ENCODE data around the gene MBD6. TPM values are rescaled to one million over a fixed set of nuclear protein-coding genes. Genes with fewer than 3 reads are reported as not detected.
"Not testable (repeated sequence)": the region's sequence is repeated elsewhere in the genome, so short reads cannot be mapped to it uniquely, and the experiment has no call there.

Gene MBD6
- total and polyA plus RNA-seq, 5 donors = 16.4 to 50.9 (median 37.6) TPM

DNA sequence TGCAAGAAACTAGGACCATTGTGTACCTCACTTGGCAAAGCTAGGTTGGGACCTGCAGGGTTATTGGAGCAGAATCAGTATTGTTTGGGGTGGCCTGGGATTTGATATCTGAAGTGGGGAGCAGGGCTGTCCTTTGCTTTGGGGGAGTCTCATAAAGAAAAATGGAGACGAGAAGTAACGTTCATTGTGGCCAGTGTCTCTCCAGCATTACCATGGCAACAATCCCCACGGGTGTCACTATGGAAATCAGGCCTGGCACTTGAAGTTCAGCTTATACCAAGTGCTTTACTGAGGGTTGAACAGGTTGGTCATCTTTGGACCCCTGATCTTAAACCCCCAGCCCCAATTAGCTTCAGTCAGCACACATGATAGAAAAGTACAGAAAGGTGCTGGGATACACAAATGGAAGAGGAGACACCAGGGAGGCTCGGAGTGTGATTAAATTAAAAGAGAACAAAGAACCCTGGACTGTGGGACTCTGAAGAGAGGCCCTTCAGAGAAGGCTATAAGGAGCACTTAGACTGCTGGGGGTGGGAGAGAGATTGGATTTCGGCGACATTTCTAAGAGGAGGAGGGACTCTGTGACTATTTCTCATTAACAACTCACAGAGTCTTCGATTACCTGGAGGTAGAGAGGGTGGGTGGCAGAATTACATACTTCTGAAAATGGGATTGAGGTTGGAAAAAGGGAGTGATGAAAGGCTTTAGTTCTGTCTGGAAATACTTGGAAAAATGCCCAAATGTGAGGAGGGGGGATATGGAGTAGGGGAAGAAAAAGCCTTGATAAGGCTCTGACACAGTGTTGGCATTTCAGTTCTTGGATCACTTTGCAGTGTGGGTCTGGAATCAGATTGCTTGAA is 30.9 kb downstream of the MBD6 start:
- no peaks in the 10 kb centered on the region for H3K27me3 ChIP-seq (ENCODE audit: control insufficient read depth, insufficient read depth)
- WGBS = 49% methylated on average over 7 of the region's 7 CpGs
- H3K4me1 ChIP-seq (ENCODE audit: control insufficient read depth, insufficient read depth, low read length) = no peaks in the 10 kb centered on the region
- no peak for ATAC-seq
- intact Hi-C loops (cut with DNase I) = no loop called here
- no peaks in the 10 kb centered on the region for H3K9me3 ChIP-seq (ENCODE audit: control insufficient read depth, low read length)
- no peak overlapping the region for H3K4me3 ChIP-seq (ENCODE audit: low read length)
- no peak overlapping the region for H3K27ac ChIP-seq (ENCODE audit: low read length)
- DNase-seq = no peak

DNA sequence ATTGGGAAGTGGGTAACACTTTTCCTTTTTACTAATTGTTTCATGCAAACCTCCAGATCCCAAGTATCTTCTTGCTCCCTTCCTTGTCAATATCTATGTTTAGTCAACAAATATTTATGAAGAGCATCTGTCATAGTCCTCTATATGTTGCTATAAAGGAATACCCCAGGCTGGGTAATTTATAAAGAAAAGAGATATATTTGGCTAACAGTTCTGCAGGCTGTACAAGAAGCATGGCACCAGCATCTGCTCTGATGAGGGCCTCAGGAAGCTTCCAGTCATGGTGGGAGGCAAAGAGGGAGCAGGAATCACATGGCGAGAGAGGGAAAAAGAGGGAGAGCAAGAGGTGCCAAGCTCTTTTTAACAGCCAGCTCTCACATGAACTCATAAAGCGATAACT is 31.8 kb downstream of the MBD6 start:
- 82% methylated on average over 2 of the region's 2 CpGs for WGBS

DNA sequence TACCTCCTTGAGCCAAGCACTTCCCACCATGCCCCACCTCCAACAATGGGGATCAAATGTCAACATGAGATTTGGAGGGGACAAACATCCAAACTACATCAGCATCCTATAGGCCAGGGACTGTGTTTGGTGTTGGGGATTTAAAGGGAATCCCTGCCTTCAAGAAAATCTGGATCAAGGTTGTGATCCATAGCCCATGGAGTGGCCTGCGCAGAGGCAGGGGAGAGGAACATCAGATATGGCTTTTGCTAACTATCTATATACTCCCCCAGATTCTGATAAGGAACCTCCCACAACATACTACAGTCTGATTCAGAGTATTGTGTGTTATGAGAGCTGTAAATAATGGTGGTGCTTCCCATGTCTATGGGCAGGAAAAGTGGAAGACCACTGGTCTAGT is 32.3 kb downstream of the MBD6 start:
- Histone ChIP-seq H3K9me3 (ENCODE audit: control insufficient read depth, low read length) (no peaks in the 10 kb centered on the region), H3K27me3 (ENCODE audit: control insufficient read depth, insufficient read depth) (no peaks in the 10 kb centered on the region), H3K4me3 (ENCODE audit: low read length) (no peak overlapping the region), H3K27ac (ENCODE audit: low read length) (no peak overlapping the region), H3K4me1 (ENCODE audit: control insufficient read depth, insufficient read depth, low read length) (no peaks in the 10 kb centered on the region)
- DNase-seq = no peak
- intact Hi-C loops (cut with DNase I) = no loop called here
- 98% methylated on average over 1 of the region's 1 CpG for WGBS
- no peak for ATAC-seq

More for the DNA sequence above, 31.8 kb downstream of the MBD6 start:
- intact Hi-C loops (cut with DNase I) = no loop called here
- no peak for ATAC-seq
- Histone ChIP-seq H3K9me3 (ENCODE audit: control insufficient read depth, low read length) (no peaks in the 10 kb centered on the region), H3K27me3 (ENCODE audit: control insufficient read depth, insufficient read depth) (no peaks in the 10 kb centered on the region), H3K4me3 (ENCODE audit: low read length) (no peak overlapping the region), H3K27ac (ENCODE audit: low read length) (no peak overlapping the region), H3K4me1 (ENCODE audit: control insufficient read depth, insufficient read depth, low read length) (no peaks in the 10 kb centered on the region)
- no peak for DNase-seq

DNA sequence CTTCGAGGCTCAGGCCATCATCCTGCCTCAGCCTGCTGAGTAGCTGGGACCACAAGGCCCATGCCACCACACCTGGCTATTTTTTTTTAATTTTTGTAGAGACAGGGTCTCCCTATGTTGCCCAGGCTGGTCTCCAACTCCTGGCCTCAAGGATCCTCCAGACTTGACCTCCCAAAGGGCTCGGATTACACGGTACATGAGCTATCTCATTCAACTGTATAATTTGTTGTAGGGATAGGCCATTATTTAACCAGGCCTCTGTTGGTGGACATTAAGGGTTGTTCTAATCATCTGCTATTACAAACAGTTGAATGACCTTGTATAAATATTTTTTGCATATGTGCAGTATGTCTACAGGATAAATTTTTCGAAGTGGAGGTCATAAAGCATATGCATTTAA is 36.2 kb downstream of the MBD6 start:
- H3K4me3 ChIP-seq (ENCODE audit: low read length) = no peak overlapping the region
- intact Hi-C loops (cut with DNase I) = no loop called here

DNA sequence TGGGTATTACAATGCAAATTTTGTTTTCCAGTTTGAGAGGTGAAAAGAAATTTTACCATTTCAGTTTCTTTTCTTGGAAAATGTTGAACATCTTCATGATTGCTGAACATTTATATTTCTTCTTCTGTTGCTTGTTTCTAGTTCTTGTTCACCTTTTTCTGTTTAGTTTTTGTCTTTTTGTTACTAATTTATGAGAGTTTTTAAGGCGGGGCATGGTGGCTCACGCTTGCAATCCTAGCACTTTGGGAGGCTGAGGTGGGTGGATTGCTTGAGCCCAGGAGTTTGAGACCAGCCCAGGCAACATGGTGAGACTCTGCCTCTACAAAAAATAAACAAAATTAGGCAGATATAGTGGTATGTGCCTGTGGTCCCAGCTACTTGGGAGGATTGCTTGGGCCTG is 37.9 kb downstream of the MBD6 start:
- ATAC-seq (no peak), DNase-seq (no peak)
- intact Hi-C loops (cut with DNase I) = no loop called here
- no peaks in the 10 kb centered on the region for H3K27me3 ChIP-seq (ENCODE audit: control insufficient read depth, insufficient read depth)
- H3K4me1 ChIP-seq (ENCODE audit: control insufficient read depth, insufficient read depth, low read length) = no peaks in the 10 kb centered on the region
- no peak overlapping the region for H3K27ac ChIP-seq (ENCODE audit: low read length)
- no peak overlapping the region for H3K4me3 ChIP-seq (ENCODE audit: low read length)
- H3K9me3 ChIP-seq (ENCODE audit: control insufficient read depth, low read length) = no peaks in the 10 kb centered on the region
- 88% methylated on average over 2 of the region's 2 CpGs for WGBS

More for the DNA sequence above, 36.2 kb downstream of the MBD6 start:
- no peak for DNase-seq
- Histone ChIP-seq H3K4me1 (ENCODE audit: control insufficient read depth, insufficient read depth, low read length) (no peaks in the 10 kb centered on the region), H3K27ac (ENCODE audit: low read length) (no peak overlapping the region), H3K27me3 (ENCODE audit: control insufficient read depth, insufficient read depth) (no peaks in the 10 kb centered on the region), H3K9me3 (ENCODE audit: control insufficient read depth, low read length) (no peaks in the 10 kb centered on the region)
- ATAC-seq = no peak
- 83% methylated on average over 4 of the region's 4 CpGs for WGBS

DNA sequence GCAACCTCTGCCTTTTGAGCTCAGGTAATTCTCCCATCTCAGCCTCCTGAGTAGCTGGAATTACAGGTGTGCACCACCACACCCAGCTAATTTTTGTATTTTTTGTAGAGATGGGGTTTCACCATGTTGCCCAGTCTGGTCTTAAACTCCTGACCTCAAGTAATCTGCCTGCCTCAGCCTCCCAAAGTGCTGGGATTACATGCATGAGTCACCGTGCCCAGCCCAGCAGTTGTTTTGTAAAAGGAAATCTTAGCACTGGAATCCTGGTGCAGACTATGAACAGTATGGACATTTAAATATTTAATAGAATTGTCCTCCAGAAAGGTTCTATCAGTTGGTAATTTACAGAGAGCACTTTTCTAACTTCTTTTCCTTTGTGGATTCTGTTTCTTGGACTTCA is 38.5 kb downstream of the MBD6 start:
- intact Hi-C loops (cut with DNase I); ATAC-seq; H3K27ac ChIP-seq (ENCODE audit: low read length); H3K9me3 ChIP-seq (ENCODE audit: control insufficient read depth, low read length); H3K27me3 ChIP-seq (ENCODE audit: control insufficient read depth, insufficient read depth); H3K4me1 ChIP-seq (ENCODE audit: control insufficient read depth, insufficient read depth, low read length); H3K4me3 ChIP-seq (ENCODE audit: low read length); DNase-seq: not testable (repeated sequence)
- WGBS = 62% methylated on average over 1 of the region's 1 CpG

DNA sequence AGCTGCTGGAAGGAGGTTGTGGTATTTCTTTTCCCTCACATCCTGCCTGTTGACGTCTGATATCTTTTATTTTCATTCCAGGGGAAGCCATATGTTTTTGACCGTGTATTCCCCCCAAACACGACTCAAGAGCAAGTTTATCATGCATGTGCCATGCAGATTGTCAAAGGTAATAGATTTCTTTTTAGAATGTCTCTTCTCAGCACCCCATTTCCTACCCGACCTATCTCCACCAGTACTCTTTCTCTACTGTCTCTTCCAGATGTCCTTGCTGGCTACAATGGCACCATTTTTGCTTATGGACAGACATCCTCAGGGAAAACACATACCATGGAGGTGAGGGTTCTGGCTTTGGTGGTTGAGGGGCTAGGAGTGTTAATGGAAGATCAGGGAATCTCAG is 40.7 kb downstream of the MBD6 start:
- ATAC-seq = no peak
- 19% methylated on average over 4 of the region's 4 CpGs for WGBS
- intact Hi-C loops (cut with DNase I) = no loop called here
- Histone ChIP-seq H3K27ac (ENCODE audit: low read length) (no peak overlapping the region), H3K27me3 (ENCODE audit: control insufficient read depth, insufficient read depth) (no peaks in the 10 kb centered on the region), H3K4me1 (ENCODE audit: control insufficient read depth, insufficient read depth, low read length) (no peaks in the 10 kb centered on the region), H3K4me3 (ENCODE audit: low read length) (no peak overlapping the region), H3K9me3 (ENCODE audit: control insufficient read depth, low read length) (no peaks in the 10 kb centered on the region)
- no peak for DNase-seq

DNA sequence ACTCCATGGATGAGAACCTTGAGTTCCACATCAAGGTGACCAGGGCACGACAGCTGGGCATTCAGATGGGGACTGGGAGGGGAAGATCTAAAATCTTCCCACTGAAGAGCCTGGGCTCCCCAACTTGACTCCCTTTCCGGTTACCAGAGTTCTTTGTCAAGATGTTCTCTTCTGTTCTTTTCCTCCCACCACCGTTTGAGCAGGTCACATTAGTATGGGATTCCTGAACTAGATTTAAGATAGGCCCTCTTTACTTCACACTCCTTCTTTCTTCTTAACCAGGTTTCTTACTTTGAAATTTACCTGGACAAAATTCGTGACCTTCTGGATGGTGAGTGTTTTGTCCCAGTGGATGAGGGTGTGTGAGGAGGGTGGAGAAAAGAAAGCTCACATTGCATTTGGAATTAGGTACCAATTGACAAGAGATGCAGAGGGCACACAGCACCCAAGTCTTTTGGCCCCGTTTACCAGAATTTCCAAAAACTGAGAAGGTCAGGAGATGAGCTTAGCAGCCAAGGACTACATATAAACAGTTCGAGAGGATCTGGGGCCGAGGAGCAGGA is 41.6 kb downstream of the MBD6 start:
- Histone ChIP-seq H3K4me1 (ENCODE audit: control insufficient read depth, insufficient read depth, low read length) (no peaks in the 10 kb centered on the region), H3K4me3 (ENCODE audit: low read length) (no peak overlapping the region), H3K9me3 (ENCODE audit: control insufficient read depth, low read length) (no peaks in the 10 kb centered on the region), H3K27me3 (ENCODE audit: control insufficient read depth, insufficient read depth) (no peaks in the 10 kb centered on the region), H3K27ac (ENCODE audit: low read length) (no peak overlapping the region)
- intact Hi-C loops (cut with DNase I) = no loop called here
- DNase-seq (no peak), ATAC-seq (no peak)
- 83% methylated on average over 7 of the region's 7 CpGs for WGBS

DNA sequence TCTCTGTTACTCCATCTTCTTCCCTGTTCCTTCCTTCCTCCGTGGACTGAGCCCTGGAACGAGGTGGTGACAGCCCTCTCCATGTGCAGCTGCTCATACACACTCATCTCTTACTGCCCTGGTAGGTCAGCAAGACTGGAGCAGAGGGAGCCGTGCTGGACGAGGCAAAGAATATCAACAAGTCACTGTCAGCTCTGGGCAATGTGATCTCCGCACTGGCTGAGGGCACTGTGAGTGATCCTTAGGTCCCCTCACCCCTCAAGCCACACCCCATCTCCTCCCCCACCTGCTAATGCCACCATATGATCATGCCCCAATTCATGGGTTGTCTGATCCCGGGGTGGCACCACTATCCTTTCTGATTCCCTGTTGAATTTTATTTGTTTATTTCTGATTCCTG is 46.2 kb downstream of the MBD6 start:
- intact Hi-C loops (cut with DNase I) = no loop called here
- Histone ChIP-seq H3K27me3 (ENCODE audit: control insufficient read depth, insufficient read depth) (no peaks in the 10 kb centered on the region), H3K4me1 (ENCODE audit: control insufficient read depth, insufficient read depth, low read length) (no peaks in the 10 kb centered on the region), H3K4me3 (ENCODE audit: low read length) (no peak overlapping the region), H3K9me3 (ENCODE audit: control insufficient read depth, low read length) (no peaks in the 10 kb centered on the region), H3K27ac (ENCODE audit: low read length) (no peak overlapping the region)
- no peak for ATAC-seq
- 39% methylated on average over 6 of the region's 6 CpGs for WGBS
- DNase-seq = no peak

DNA sequence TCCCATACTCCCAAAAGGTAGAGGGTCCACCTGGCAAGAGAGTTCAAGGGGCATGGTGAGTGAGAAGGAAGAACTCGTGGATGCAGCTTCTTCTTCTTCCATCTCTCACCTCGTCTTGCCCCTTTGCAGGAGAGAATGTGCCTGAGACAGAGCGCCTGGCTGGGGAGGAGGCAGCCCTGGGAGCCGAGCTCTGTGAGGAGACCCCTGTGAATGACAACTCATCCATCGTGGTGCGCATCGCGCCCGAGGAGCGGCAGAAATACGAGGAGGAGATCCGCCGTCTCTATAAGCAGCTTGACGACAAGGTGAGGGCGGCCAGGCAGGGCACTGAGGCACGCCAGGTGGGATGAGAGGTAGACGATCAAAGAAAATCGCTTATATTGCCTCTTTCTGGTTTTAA is 47.2 kb downstream of the MBD6 start:
- DNase-seq (no peak), ATAC-seq (no peak)
- no peaks in the 10 kb centered on the region for H3K27me3 ChIP-seq (ENCODE audit: control insufficient read depth, insufficient read depth)
- no peak overlapping the region for H3K4me3 ChIP-seq (ENCODE audit: low read length)
- WGBS = 86% methylated on average over 18 of the region's 18 CpGs
- intact Hi-C loops (cut with DNase I) = no loop called here
- no peak overlapping the region for H3K27ac ChIP-seq (ENCODE audit: low read length)
- H3K4me1 ChIP-seq (ENCODE audit: control insufficient read depth, insufficient read depth, low read length) = no peaks in the 10 kb centered on the region
- H3K9me3 ChIP-seq (ENCODE audit: control insufficient read depth, low read length) = no peaks in the 10 kb centered on the region

DNA sequence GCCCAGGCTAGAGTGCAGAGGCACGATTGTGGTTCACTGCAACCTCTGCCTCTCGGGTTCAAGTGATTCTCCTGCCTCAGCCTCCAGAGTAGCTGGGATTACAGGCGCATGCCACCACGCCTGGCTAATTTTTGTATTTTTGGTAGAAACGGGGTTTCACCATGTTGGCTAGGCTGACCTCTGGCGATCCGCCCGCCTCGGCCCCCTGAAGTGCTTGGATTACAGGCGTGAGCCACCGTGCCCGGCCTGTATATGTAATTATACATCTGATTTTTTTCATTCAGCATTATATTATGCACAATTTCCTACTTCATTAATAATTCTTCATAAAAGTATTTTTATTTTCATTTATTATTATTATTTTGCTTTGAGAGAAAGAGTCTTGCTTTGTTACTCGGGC is 47.8 kb downstream of the MBD6 start:
- H3K9me3 ChIP-seq (ENCODE audit: control insufficient read depth, low read length); DNase-seq; ATAC-seq; H3K4me1 ChIP-seq (ENCODE audit: control insufficient read depth, insufficient read depth, low read length); H3K27ac ChIP-seq (ENCODE audit: low read length); H3K27me3 ChIP-seq (ENCODE audit: control insufficient read depth, insufficient read depth); H3K4me3 ChIP-seq (ENCODE audit: low read length); intact Hi-C loops (cut with DNase I): not testable (repeated sequence)
- WGBS = 86% methylated on average over 13 of the region's 13 CpGs

All from right cardiac atrium (tissue), 5 donors.